Measurements from ENCODE around the gene B3GAT1.

Gene B3GAT1

GRCh38 chr11:134441281-134441680 is 29.2 kb upstream of the B3GAT1 start:
- DNase-seq = no peak

- no peak for DNase-seq
These were observed 28.8 kb upstream of the B3GAT1 start for GRCh38 chr11:134440851-134441250.

GRCh38 chr11:134438542-134439537 is 26.8 kb upstream of the B3GAT1 start:
- DNase-seq = no peak

GRCh38 chr11:134437821-134438220 is 25.8 kb upstream of the B3GAT1 start:
- no peak for DNase-seq

- no peak for DNase-seq
These were observed 24.7 kb upstream of the B3GAT1 start for GRCh38 chr11:134436781-134437180.

GRCh38 chr11:134433806-134434205 is 21.8 kb upstream of the B3GAT1 start:
- DNase-seq = no peak

GRCh38 chr11:134433251-134433650 is 21.2 kb upstream of the B3GAT1 start:
- no peak for DNase-seq

GRCh38 chr11:134432776-134433175 is 20.7 kb upstream of the B3GAT1 start:
- DNase-seq = no peak

- DNase-seq = no peak
These were observed 17.1 kb upstream of the B3GAT1 start for GRCh38 chr11:134429106-134429505.

- no peak for DNase-seq
These were observed 13.9 kb upstream of the B3GAT1 start for GRCh38 chr11:134425816-134426536.

- no peak for DNase-seq
These were observed 13.4 kb upstream of the B3GAT1 start for GRCh38 chr11:134425413-134425812.

GRCh38 chr11:134423106-134423505 is 11.1 kb upstream of the B3GAT1 start:
- no peak for DNase-seq

- DNase-seq = no peak
These were observed 6.1 kb upstream of the B3GAT1 start for GRCh38 chr11:134417871-134418840.

- DNase-seq = no peak
These were observed 4.7 kb upstream of the B3GAT1 start for GRCh38 chr11:134416726-134417125.

- DNase-seq = no peak
These were observed 3.0 kb upstream of the B3GAT1 start for GRCh38 chr11:134414766-134415765.

- DNase-seq = no peak
These were observed 2.0 kb upstream of the B3GAT1 start for GRCh38 chr11:134413826-134414731.

GRCh38 chr11:134413043-134413825 is 1.2 kb upstream of the B3GAT1 start:
- no peak for DNase-seq

- no peak for DNase-seq
These were observed 1.3 kb downstream of the B3GAT1 start for GRCh38 chr11:134410766-134411165.

Measured in activated CD4-positive, alpha-beta T cell treated with anti-CD3 and anti-CD28 coated beads for 48 hours (primary cell).